GM13977 (cell line): ENCODE results near the gene GPSM3.

Experiments used
- DNase-seq: peaks from one replicate; pipeline ENCODE4 v3.0.0; 2012; ENCODE audit warnings: low spot score
- CTCF ChIP-seq: IDR thresholded peaks from 2 replicates; pipeline ENCODE4 v1.5.1; 2012; ENCODE audit warnings: mild to moderate bottlenecking, control low read depth; ENCODE audit not compliant: insufficient read depth; ENCODE audit errors: extremely low read depth, missing control alignments
- in situ Hi-C: fragments of 300-500 bp; cut with MboI; formaldehyde crosslinking; loops from one replicate; pipeline ENCODE4 v1.12.0; 2022; ENCODE audit warnings: low sequenced_read_pairs, low pct_unique_long_range_greater_than_20kb, mixed read lengths, inconsistent platforms; ENCODE audit not compliant: unreplicated experiment

The GPSM3 gene

GRCh38 chr6:32223258-32224235 lies 31.1 kb upstream of the GPSM3 start, which contains the start of gene NOTCH4:
Gene NOTCH4 (minus strand): TSS chr6:32224067. CDS start chr6:32223928, 139 bp downstream.
- in situ Hi-C loops, result no loop called here
- TF ChIP-seq CTCF, result no peak
- no peak for DNase-seq

- TF ChIP-seq CTCF, result no peak
- in situ Hi-C loops, result no loop called here
- DNase-seq, result no peak
These were observed 30.1 kb upstream of the GPSM3 start for GRCh38 chr6:32222333-32223230.

GRCh38 chr6:32220021-32220420 lies 27.6 kb upstream of the GPSM3 start:
- in situ Hi-C loops, result no loop called here
- DNase-seq, result no peak

GRCh38 chr6:32218167-32218566 lies 25.7 kb upstream of the GPSM3 start:
- DNase-seq, result no peak
- in situ Hi-C loops, result no loop called here
- TF ChIP-seq CTCF, result no peak

More at GRCh38 chr6:32220021-32220420, 27.6 kb upstream of the GPSM3 start:
- no peak for TF ChIP-seq CTCF

GRCh38 chr6:32216998-32217397 lies 24.6 kb upstream of the GPSM3 start:
- in situ Hi-C loops, result no loop called here
- TF ChIP-seq CTCF, result no peak
- DNase-seq, result no peak

- no peak for TF ChIP-seq CTCF
- no peak for DNase-seq
- in situ Hi-C loops, result no loop called here
These were observed 23.8 kb upstream of the GPSM3 start for GRCh38 chr6:32216285-32216684.
